Caco-2 (cell line): ENCODE data around the gene CHKA. TPM values are rescaled to one million over a fixed set of nuclear protein-coding genes. Genes with fewer than 3 reads are reported as not detected.

ENCODE experiments used
- Bru-seq: library from RNA; stranded (reverse); fragments of 400-500 nt; gene quantifications from one replicate; lab custom pipeline; 2021; lab: Mats Ljungman, UMichigan
- BruChase-seq, 2 experiments: library from RNA; stranded (reverse); fragments of 400-500 nt; gene quantifications; one replicate each; lab custom pipeline; 2021; lab: Mats Ljungman, UMichigan
- BruUV-seq: library from RNA; stranded (reverse); fragments of 400-500 nt; replicated peaks from 2 replicates; lab custom pipeline; 2021; lab: Mats Ljungman, UMichigan
- CTCF ChIA-PET: fragments of 300-600 bp; sonication (Branson Sonifier 250); formaldehyde crosslinking; loops from one replicate; lab custom pipeline; 2022; ENCODE audit warnings: antibody characterized with exemption; lab: Charles Lee
- POLR2A ChIA-PET: fragments of 300-600 bp; sonication (Branson Sonifier 250); formaldehyde crosslinking; loops from one replicate; lab custom pipeline; 2022; ENCODE audit warnings: antibody characterized with exemption; lab: Charles Lee
- DNase-seq, 2 experiments: peaks; one replicate each; pipeline versions ENCODE4 v3.0.0 to v3.0.0-alpha.2; 2020 to 2022
- H3K27me3 ChIP-seq: replicated peaks from 2 replicates; pipeline ENCODE4 v1.6.0; 2011; ENCODE audit warnings: low read length; ENCODE audit not compliant: control insufficient read depth, insufficient read depth
- H3K36me3 ChIP-seq: 2 replicates; pipeline ENCODE4 v1.5.1; 2011; ENCODE audit warnings: low read length; ENCODE audit not compliant: control insufficient read depth, insufficient read depth
- H3K4me1 ChIP-seq: fragments of 250-450 bp; sonication (Bioruptor Pico); 2 replicates; pipeline ENCODE4 v1.5.1; 2020; ENCODE audit warnings: mild to moderate bottlenecking
- H3K4me3 ChIP-seq: 2 replicates; pipeline ENCODE4 v1.5.1; 2011; ENCODE audit warnings: low read depth, mild to moderate bottlenecking, control low read depth, low read length
- H3K9me3 ChIP-seq: fragments of 250-450 bp; sonication (Bioruptor Pico); 2 replicates; pipeline ENCODE4 v1.5.1; 2020; ENCODE audit warnings: mild to moderate bottlenecking, moderate library complexity
- H3K27ac Mint-ChIP-seq: one replicate; pipeline ENCODE4 v1.8.0; 2022; ENCODE audit warnings: mixed read lengths; ENCODE audit not compliant: unreplicated experiment
- H3K27me3 Mint-ChIP-seq: one replicate; pipeline ENCODE4 v1.8.0; 2022; ENCODE audit warnings: mixed read lengths; ENCODE audit not compliant: insufficient read depth, unreplicated experiment
- H3K36me3 Mint-ChIP-seq: one replicate; pipeline ENCODE4 v1.8.0; 2022; ENCODE audit warnings: mild to moderate bottlenecking, mixed read lengths; ENCODE audit not compliant: insufficient read depth, unreplicated experiment
- H3K4me1 Mint-ChIP-seq: one replicate; pipeline ENCODE4 v1.8.0; 2022; ENCODE audit warnings: low read depth, mixed read lengths; ENCODE audit not compliant: unreplicated experiment
- H3K4me3 Mint-ChIP-seq: one replicate; pipeline ENCODE4 v1.8.0; 2022; ENCODE audit warnings: mild to moderate bottlenecking, moderate library complexity, mixed read lengths; ENCODE audit not compliant: unreplicated experiment
- H3K9me3 Mint-ChIP-seq: one replicate; pipeline ENCODE4 v1.8.0; 2022; ENCODE audit warnings: mixed read lengths; ENCODE audit not compliant: unreplicated experiment
- intact Hi-C: fragments of 100-400 bp; cut with micrococcal nuclease; formaldehyde crosslinking; loops from one replicate; pipeline ENCODE4 v1.10.0; 2022; ENCODE audit not compliant: unreplicated experiment
- long read RNA-seq: library from polyadenylated mRNA; stranded (forward); transcript quantifications from one replicate; pipeline ENCODE4 v2.0.0, GENCODE V29; 2022
- total RNA-seq: library from RNA; stranded (reverse); gene quantifications from 2 replicates; pipeline ENCODE4 v1.2.3, GENCODE V29; 2022
- TF ChIP-seq, protein P1 (sequence below), 2 experiments: fragments of 200-600 bp in 1 of 2; IDR thresholded peaks; 1 replicate in 1 of 2; 2 replicates in 1 of 2; pipeline versions ENCODE4 v1.5.1 to v1.8.0; 2011 to 2022; ENCODE audit warnings: antibody characterized with exemption in 1 of 2, control low read depth in 1 of 2, inconsistent platforms in 1 of 2, low read depth in 1 of 2, low read length in 1 of 2, mild to moderate bottlenecking in 1 of 2, moderate library complexity in 1 of 2; ENCODE audit not compliant: insufficient read depth in 1 of 2, severe bottlenecking in 1 of 2, unreplicated experiment in 1 of 2

Gene CHKA
- total RNA-seq = 169 TPM in 2 replicates
- Bru-seq, nascent RNA = percentile 98 among the genes with signal in this experiment
- BruChase-seq, experiment 1, labeled RNA remaining after a 2-hour chase = percentile 96 among the genes with signal in this experiment
- percentile 96 among the genes with signal in this experiment for BruChase-seq, experiment 2, labeled RNA remaining after a 6-hour chase
- long read RNA-seq, transcript CHKA-202 (11 exons, 1,755 nt) = minor isoform, 56 of 623 reads
- long read RNA-seq, transcript CHKA-201 (12 exons, 2,530 nt) = major isoform, 401 of 623 reads
- long read RNA-seq, partial matches to known transcripts = 45 of 623 reads
- long read RNA-seq, other reads (novel, unspliced or antisense) = 121 of 623 reads

DNA sequence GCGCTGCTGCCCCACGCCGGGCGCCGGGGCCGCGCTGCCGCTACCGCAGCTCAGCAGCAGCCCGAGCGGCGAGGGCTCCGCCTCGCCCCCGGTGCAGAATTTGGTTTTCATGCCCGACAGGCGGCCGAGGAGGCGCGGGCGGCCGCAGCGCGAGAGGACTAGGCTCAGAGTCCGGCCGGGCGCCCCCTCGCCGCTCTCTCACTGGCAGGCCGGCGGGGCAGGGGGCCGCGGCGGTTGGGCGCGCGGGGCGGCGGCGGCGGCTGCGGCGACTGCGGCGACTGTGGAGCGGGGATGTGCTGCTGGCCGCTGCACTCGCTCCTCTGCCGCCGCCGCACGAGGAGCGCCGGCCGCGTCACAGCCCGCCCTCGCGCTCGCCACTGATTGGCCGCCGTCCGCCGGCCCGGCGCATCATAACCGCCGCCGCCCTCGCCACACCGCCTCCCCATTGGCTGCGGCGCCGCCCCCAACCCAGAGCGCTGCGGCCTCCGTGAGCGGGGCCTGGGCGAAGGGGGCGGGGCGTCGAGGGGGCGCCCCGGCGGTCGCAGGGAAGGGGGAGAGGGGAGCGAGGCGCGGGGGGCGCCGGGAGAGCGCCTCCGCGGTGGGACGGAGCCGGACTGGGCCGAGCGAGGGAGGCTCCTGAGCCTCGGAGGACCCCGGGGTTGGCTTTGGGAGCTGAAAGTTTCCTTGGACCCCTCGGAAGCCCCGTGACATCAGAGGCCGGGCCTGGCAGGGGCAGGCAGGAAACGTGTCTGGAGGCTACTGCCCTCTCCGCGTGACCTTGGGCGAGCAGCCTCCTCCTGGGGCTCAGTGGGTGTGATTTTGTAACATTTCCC is at the start of gene CHKA:
TSS of gene CHKA (minus strand) at position 322 of the 833 bp plus-strand sequence. CDS start at position 111, 211 bp downstream.
- Mint-ChIP-seq H3K9me3 (no peaks in the 10 kb centered on the region), H3K27me3 (no peaks in the 10 kb centered on the region), H3K4me3 (peak within 1 kb of the TSS; percentile 82), H3K4me1 (peaks cover 45% of the 10 kb centered on the region), H3K27ac (peak within 1 kb of the TSS; percentile 96), H3K36me3 (peaks cover 71% of the 10 kb centered on the region)
- Histone ChIP-seq H3K9me3 (no peaks in the 10 kb centered on the region), H3K4me3 (peak within 1 kb of the TSS; percentile 64), H3K36me3 (no peaks in the 10 kb centered on the region), H3K4me1 (peaks cover 76% of the 10 kb centered on the region), H3K27me3 (no peaks in the 10 kb centered on the region)
- BruUV-seq = no TSS peak
- ChIA-PET POLR2A (interaction anchor here (0.6 to 1.3 kb wide), 7 partner anchors 12 to 118 kb away, joined by 3 to 17 read pairs (median 3); no protein-coding TSS in a partner anchor), CTCF (interaction anchor here (0.7 to 1.0 kb wide), 3 partner anchors 15 to 166 kb away, joined by 3 read pairs; no protein-coding TSS in a partner anchor)
- DNase-seq = peak; percentile 96 to 99
- intact Hi-C loops = loop anchor here (1.0 to 10.0 kb wide), 4 partner anchors 26 to 174 kb away; partner anchors contain the start of gene NDUFS8
- TF ChIP-seq, protein P1, sequence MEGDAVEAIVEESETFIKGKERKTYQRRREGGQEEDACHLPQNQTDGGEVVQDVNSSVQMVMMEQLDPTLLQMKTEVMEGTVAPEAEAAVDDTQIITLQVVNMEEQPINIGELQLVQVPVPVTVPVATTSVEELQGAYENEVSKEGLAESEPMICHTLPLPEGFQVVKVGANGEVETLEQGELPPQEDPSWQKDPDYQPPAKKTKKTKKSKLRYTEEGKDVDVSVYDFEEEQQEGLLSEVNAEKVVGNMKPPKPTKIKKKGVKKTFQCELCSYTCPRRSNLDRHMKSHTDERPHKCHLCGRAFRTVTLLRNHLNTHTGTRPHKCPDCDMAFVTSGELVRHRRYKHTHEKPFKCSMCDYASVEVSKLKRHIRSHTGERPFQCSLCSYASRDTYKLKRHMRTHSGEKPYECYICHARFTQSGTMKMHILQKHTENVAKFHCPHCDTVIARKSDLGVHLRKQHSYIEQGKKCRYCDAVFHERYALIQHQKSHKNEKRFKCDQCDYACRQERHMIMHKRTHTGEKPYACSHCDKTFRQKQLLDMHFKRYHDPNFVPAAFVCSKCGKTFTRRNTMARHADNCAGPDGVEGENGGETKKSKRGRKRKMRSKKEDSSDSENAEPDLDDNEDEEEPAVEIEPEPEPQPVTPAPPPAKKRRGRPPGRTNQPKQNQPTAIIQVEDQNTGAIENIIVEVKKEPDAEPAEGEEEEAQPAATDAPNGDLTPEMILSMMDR (IDR thresholded peaks at IDR 0.05; ENCODE audit: insufficient read depth in 1 of 2, low read depth in 1 of 2, low read length in 1 of 2, severe bottlenecking in 1 of 2, unreplicated experiment in 1 of 2) = peak in 1 of 2 experiments; percentile 5

DNA sequence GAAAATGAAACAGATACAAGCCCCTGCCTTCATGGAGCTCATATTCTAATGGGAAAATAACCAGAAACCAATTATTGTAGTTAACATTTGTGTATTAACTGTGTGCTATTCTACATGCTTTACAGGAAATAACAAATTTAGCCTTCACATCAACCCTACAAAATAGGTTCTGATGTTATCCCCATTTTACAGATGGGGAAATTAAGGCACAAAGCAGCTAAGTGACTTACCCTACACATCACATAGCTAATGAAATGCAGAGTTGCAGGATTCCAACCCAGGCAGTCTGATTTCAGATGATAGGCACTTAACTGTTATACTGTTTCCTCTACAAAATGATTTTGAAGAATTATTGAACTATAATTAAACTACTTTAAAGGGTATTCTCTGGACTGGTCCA is 48.3 kb upstream of the CHKA start:
- Mint-ChIP-seq H3K9me3 (no peaks in the 10 kb centered on the region), H3K36me3 (peaks cover 77% of the 10 kb centered on the region), H3K27me3 (no peaks in the 10 kb centered on the region), H3K4me1 (peaks cover 5% of the 10 kb centered on the region), H3K27ac (no peak overlapping the region), H3K4me3 (no peak overlapping the region)
- no TSS peak for BruUV-seq
- ChIA-PET CTCF (interaction anchor here (0.6 kb wide), 1 partner anchor 163 kb away, joined by 4 read pairs; no protein-coding TSS in a partner anchor), POLR2A (no interaction called here)
- DNase-seq = no peak
- Histone ChIP-seq H3K4me1 (peaks cover 14% of the 10 kb centered on the region), H3K27me3 (no peaks in the 10 kb centered on the region), H3K4me3 (no peak overlapping the region), H3K36me3 (peaks cover 19% of the 10 kb centered on the region), H3K9me3 (no peaks in the 10 kb centered on the region)
- TF ChIP-seq, protein P1 (IDR thresholded peaks at IDR 0.05; ENCODE audit: insufficient read depth in 1 of 2, low read depth in 1 of 2, low read length in 1 of 2, severe bottlenecking in 1 of 2, unreplicated experiment in 1 of 2) = no peak
- intact Hi-C loops = loop anchor here (5.0 kb wide), 1 partner anchor 62 kb away; no protein-coding TSS in a partner anchor

DNA sequence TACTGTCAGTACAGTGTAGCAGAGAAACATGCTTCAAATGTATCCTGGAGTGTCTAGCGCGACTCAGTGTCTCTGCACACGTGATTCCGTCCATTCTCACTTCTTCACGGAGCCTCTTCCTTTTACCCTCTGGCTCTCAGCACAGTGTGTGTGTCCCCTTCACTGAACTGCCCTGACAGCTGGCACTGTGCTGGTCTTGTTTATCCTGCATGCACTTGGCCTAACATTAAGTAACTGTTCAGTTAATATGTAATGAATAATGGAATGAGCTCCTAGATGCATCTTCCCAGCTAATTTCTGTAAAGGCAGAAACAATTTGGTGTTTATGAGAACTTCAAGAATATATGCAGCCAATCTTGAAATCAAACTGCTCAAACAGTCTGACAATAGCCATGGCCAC is 47.5 kb upstream of the CHKA start:
- peaks cover 75% of the 10 kb centered on the region for H3K36me3 Mint-ChIP-seq
- H3K4me1 Mint-ChIP-seq = peaks cover 5% of the 10 kb centered on the region
- CTCF ChIA-PET = interaction anchor here (0.6 kb wide), 1 partner anchor 163 kb away, joined by 4 read pairs; no protein-coding TSS in a partner anchor
- POLR2A ChIA-PET = interaction anchor here (0.6 to 0.7 kb wide), 3 partner anchors 18 to 85 kb away, joined by 3 to 7 read pairs (median 5); no protein-coding TSS in a partner anchor
- peaks cover 14% of the 10 kb centered on the region for H3K4me1 ChIP-seq
- no peaks in the 10 kb centered on the region for H3K9me3 ChIP-seq
- TF ChIP-seq, protein P1 (IDR thresholded peaks at IDR 0.05; ENCODE audit: insufficient read depth in 1 of 2, low read depth in 1 of 2, low read length in 1 of 2, severe bottlenecking in 1 of 2, unreplicated experiment in 1 of 2) = no peak
- H3K27me3 Mint-ChIP-seq = no peaks in the 10 kb centered on the region
- H3K27ac Mint-ChIP-seq = no peak overlapping the region
- BruUV-seq = no TSS peak
- H3K27me3 ChIP-seq = no peaks in the 10 kb centered on the region
- intact Hi-C loops = loop anchor here (5.0 kb wide), 1 partner anchor 61 kb away; no protein-coding TSS in a partner anchor
- H3K9me3 Mint-ChIP-seq = no peaks in the 10 kb centered on the region
- H3K36me3 ChIP-seq = peaks cover 20% of the 10 kb centered on the region
- no peak overlapping the region for H3K4me3 ChIP-seq
- no peak for DNase-seq
- no peak overlapping the region for H3K4me3 Mint-ChIP-seq
